Adrenal gland (tissue), 5 donors: Measurements from ENCODE around the gene CLEC2B.

ENCODE experiments used
- POLR2A ChIP-seq, 2 donors: fragments of 450-650 bp; IDR thresholded peaks; one replicate each; pipeline ENCODE4 v1.6.1; 2017; ENCODE audit warnings: antibody characterized with exemption in 2 of 2, mild to moderate bottlenecking in 2 of 2, moderate library complexity in 1 of 2
- TF ChIP-seq, protein P1 (sequence below), 6 experiments: fragments of 450-650 bp in 4 of 6; fragments of 200-600 bp in 2 of 6; sonication (generic) in 1 of 6; IDR thresholded peaks; 1 replicate in 5 of 6; 2 replicates in 1 of 6; pipeline versions ENCODE4 v1.5.1 to v1.8.0; 2016 to 2021; ENCODE audit warnings: antibody characterized with exemption in 6 of 6, mild to moderate bottlenecking in 2 of 6, moderate library complexity in 1 of 6
- donor health status: DM: no; HTN: no; CAD: no.

DNA sequence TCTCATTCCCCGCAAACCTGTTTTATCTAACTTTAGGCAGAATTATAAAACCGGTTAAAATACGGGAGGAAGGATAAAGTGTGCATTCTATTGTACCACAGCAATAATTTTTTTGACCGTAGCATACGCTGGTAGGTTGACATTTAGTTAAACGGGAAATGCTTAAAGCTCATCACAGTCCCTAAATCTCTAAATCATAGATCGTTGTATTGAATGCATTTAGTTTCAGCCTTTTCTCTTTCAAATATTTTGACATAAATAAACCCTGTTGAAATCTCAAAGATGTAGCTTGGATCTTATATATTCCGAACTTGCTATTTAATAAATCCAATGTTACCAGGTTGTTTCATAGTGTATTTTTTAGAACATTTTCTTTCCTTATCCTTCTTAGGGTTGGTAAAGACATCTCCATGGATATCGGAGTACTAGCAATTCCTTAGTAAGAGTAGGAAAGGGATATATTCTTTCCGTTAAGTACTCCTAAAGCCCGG lies 798 bp downstream of the CLEC2B start:
- TF ChIP-seq, protein P1, sequence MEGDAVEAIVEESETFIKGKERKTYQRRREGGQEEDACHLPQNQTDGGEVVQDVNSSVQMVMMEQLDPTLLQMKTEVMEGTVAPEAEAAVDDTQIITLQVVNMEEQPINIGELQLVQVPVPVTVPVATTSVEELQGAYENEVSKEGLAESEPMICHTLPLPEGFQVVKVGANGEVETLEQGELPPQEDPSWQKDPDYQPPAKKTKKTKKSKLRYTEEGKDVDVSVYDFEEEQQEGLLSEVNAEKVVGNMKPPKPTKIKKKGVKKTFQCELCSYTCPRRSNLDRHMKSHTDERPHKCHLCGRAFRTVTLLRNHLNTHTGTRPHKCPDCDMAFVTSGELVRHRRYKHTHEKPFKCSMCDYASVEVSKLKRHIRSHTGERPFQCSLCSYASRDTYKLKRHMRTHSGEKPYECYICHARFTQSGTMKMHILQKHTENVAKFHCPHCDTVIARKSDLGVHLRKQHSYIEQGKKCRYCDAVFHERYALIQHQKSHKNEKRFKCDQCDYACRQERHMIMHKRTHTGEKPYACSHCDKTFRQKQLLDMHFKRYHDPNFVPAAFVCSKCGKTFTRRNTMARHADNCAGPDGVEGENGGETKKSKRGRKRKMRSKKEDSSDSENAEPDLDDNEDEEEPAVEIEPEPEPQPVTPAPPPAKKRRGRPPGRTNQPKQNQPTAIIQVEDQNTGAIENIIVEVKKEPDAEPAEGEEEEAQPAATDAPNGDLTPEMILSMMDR (IDR thresholded peaks at IDR 0.05), result no peak
- no peak for TF ChIP-seq POLR2A (IDR thresholded peaks at IDR 0.05)
